Transverse colon (tissue), 4 donors: ENCODE measurements around the gene TNIP3. TPM values are rescaled to one million over a fixed set of nuclear protein-coding genes. Genes with fewer than 3 reads are reported as not detected.

ENCODE experiments used
- DNase-seq: peaks from one replicate; pipeline ENCODE4 v3.0.0-alpha.2; 2019
- H3K27ac ChIP-seq, 4 donors: fragments of 200-600 bp; sonication (generic); 2 replicates each; pipeline ENCODE4 v1.5.1; 2016 to 2018; ENCODE audit warnings: inconsistent platforms in 4 of 4
- H3K27me3 ChIP-seq: fragments of 200-600 bp; sonication (generic); 2 replicates; pipeline ENCODE4 v1.5.1; 2017; ENCODE audit warnings: inconsistent platforms
- H3K36me3 ChIP-seq, 4 donors: fragments of 200-600 bp; sonication (generic); 2 replicates each; pipeline ENCODE4 v1.5.1; 2017 to 2019; ENCODE audit warnings: inconsistent platforms in 4 of 4
- H3K4me1 ChIP-seq, 4 donors: fragments of 200-600 bp; sonication (generic); 2 replicates each; pipeline ENCODE4 v1.5.1; 2017 to 2020; ENCODE audit warnings: inconsistent platforms in 4 of 4
- H3K4me3 ChIP-seq, 4 donors: fragments of 200-600 bp; sonication (generic); 1 replicate in 1 of 4; 2 replicates in 3 of 4; pipeline versions ENCODE4 v1.5.1 to v1.6.1; 2017 to 2019; ENCODE audit warnings: inconsistent platforms in 4 of 4
- H3K9me3 ChIP-seq, 2 donors: fragments of 200-600 bp; sonication (generic); 2 replicates each; pipeline ENCODE4 v1.5.1; 2017 to 2019; ENCODE audit warnings: inconsistent platforms in 2 of 2
- EP300 ChIP-seq: sonication (generic); formaldehyde crosslinking; IDR thresholded peaks from one replicate; pipeline ENCODE4 v1.6.1; 2017; ENCODE audit warnings: antibody characterized with exemption, low read depth
- POLR2A ChIP-seq: fragments of 450-650 bp; IDR thresholded peaks from one replicate; pipeline ENCODE4 v1.6.1; 2016; ENCODE audit warnings: antibody characterized with exemption, mild to moderate bottlenecking, moderate library complexity
- POLR2AphosphoS5 ChIP-seq, 3 donors: sonication (generic); formaldehyde crosslinking; IDR thresholded peaks; one replicate each; pipeline ENCODE4 v1.6.1; 2016; ENCODE audit warnings: antibody characterized with exemption in 3 of 3
- WGBS, 2 donors: methylation state at CpG; one replicate each; pipeline ENCODE4 v1.1.5; 2018; ENCODE audit warnings: low coverage in 1 of 2; 5-methylcytosine and 5-hydroxymethylcytosine counted together
- in situ Hi-C, 4 donors: fragments of 200-750 bp; cut with MboI; loops; one replicate each; pipeline versions ENCODE4 v1.15.0 to v1.15.1; 2017; ENCODE audit warnings: low sequenced_read_pairs in 3 of 4, low pct_ligation_motif_present in 1 of 4, low pct_unique_long_range_greater_than_20kb in 1 of 4
- intact Hi-C: fragments of 100-400 bp; cut with DNase I; formaldehyde crosslinking; loops from one replicate; pipeline ENCODE4 v1.15.1; 2023; ENCODE audit warnings: low total_unique reads
- total RNA-seq, 4 donors: library from RNA; depleted of rRNA; stranded (reverse); fragments of >200 nt; gene quantifications; one replicate each; pipeline ENCODE4 v1.1.0, GENCODE V29; 2016
- TF ChIP-seq, protein P1 (sequence below), 5 experiments: fragments of 200-600 bp in 3 of 5; fragments of 450-650 bp in 2 of 5; sonication (generic) in 3 of 5; IDR thresholded peaks; 1 replicate in 2 of 5; 2 replicates in 3 of 5; pipeline ENCODE4 v1.5.1; 2016 to 2017; ENCODE audit warnings: antibody characterized with exemption in 5 of 5, inconsistent platforms in 3 of 5, mild to moderate bottlenecking in 2 of 5, moderate library complexity in 1 of 5

Gene TNIP3
- total RNA-seq, 4 donors from 2014 or later: 0.41 to 1.8 (median 0.79) TPM; not detected in 1

DNA sequence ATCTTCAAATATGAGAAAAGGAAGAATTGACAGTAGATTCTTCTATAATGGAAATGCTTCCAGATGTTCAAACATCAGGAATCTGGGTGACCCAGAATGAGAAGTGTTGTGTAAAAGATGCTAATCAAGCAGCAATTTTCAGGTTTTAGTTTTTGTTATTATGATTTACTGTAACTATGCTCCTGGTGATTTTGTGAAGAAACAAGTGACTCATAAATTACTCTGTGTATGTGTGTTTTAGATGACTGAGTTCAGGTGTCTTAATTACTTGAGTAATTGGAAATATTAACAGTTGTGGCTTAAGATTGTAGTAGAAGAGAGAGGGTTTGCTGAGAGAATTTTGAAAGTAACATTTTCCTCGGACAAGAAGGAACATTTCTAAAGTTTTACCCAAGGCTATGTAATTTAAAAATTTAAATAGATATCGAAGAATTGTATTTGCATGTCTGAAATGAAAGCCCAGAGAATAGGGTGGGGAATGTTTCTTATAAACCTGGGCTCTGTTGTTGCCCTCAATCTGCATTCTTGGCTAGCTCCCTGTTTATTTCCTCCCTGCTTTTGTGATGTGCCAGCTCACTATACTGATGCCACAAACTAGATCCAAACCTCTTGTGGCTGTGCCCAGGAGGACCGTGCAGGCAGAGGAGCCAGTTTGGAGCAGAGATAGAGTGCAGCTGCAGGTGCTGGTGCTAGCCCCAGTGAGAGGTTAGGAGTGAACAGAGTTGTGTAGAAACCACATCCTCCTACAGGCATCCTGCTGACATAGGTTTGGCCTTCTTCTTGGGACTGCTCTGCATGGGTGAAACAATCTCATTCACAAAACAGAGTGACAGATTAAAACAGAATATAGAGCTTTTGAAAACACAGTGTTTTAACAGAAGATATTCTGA is 25.4 kb upstream of the TNIP3 start:
- DNase-seq: peak; percentile 13
- intact Hi-C loops: no loop called here
- Histone ChIP-seq H3K27me3 (no peaks in the 10 kb centered on the region), H3K9me3 (no peaks in the 10 kb centered on the region), H3K36me3 (no peaks in the 10 kb centered on the region), H3K27ac (no peak overlapping the region), H3K4me1 (peaks cover 0 to 8% (median 0%) of the 10 kb centered on the region in 4 donors), H3K4me3 (no peak overlapping the region)
- 57 to 75% methylated on average over 2 to 3 of the region's 3 CpGs for WGBS, 2 donors
- in situ Hi-C loops: loop anchor here in 2 of 4 donors (5.0 kb wide), 1 partner anchor 63 kb away; no protein-coding TSS in a partner anchor
- TF ChIP-seq, protein P1, sequence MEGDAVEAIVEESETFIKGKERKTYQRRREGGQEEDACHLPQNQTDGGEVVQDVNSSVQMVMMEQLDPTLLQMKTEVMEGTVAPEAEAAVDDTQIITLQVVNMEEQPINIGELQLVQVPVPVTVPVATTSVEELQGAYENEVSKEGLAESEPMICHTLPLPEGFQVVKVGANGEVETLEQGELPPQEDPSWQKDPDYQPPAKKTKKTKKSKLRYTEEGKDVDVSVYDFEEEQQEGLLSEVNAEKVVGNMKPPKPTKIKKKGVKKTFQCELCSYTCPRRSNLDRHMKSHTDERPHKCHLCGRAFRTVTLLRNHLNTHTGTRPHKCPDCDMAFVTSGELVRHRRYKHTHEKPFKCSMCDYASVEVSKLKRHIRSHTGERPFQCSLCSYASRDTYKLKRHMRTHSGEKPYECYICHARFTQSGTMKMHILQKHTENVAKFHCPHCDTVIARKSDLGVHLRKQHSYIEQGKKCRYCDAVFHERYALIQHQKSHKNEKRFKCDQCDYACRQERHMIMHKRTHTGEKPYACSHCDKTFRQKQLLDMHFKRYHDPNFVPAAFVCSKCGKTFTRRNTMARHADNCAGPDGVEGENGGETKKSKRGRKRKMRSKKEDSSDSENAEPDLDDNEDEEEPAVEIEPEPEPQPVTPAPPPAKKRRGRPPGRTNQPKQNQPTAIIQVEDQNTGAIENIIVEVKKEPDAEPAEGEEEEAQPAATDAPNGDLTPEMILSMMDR (IDR thresholded peaks at IDR 0.05): no peak
- no peak for TF ChIP-seq POLR2A

- DNase-seq: no peak
- in situ Hi-C loops: no loop called here
- Histone ChIP-seq H3K27ac (no peak overlapping the region), H3K36me3 (no peaks in the 10 kb centered on the region), H3K9me3 (no peaks in the 10 kb centered on the region), H3K4me3 (no peak overlapping the region), H3K4me1 (peaks cover 0 to 8% (median 2%) of the 10 kb centered on the region in 4 donors), H3K27me3 (no peaks in the 10 kb centered on the region)
- WGBS, 2 donors: 81% methylated on average over 1 of the region's 1 CpG; no CpG with 5 or more reads in 1 of the 2 donors
- intact Hi-C loops: no loop called here
- TF ChIP-seq, protein P1 (IDR thresholded peaks at IDR 0.05): no peak
- no peak for TF ChIP-seq POLR2AphosphoS5 (IDR thresholded peaks at IDR 0.05)
- no peak for TF ChIP-seq EP300
- TF ChIP-seq POLR2A: no peak
Measured at GRCh38 chr4:121187206-121187605, 23.1 kb upstream of the TNIP3 start.

DNA sequence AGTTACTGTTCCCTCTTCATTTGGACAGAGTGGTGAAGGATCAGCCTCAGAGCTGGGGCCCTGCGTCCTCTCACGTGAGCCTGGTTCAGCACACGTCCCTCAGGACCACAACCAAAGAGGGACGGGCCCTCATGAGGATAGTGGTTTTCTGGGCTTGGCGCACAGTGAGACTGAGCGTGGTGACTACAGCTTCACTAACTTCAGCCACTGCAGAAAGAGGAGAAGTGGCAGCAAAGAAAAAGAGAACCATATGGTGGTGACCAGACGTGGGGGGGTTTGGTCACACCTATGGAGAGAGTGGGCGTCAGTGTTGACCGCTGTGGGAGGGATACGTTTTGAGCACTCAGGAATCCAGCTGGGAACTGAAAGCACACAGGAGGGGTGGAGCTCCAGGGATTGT is 21.8 kb upstream of the TNIP3 start:
- no peak overlapping the region for H3K4me3 ChIP-seq
- no peaks in the 10 kb centered on the region for H3K36me3 ChIP-seq
- DNase-seq: no peak
- intact Hi-C loops (no loop called here), in situ Hi-C loops (no loop called here)
- no peaks in the 10 kb centered on the region for H3K27me3 ChIP-seq
- no peak overlapping the region for H3K27ac ChIP-seq
- H3K9me3 ChIP-seq: no peaks in the 10 kb centered on the region
- H3K4me1 ChIP-seq: peaks cover 0 to 14% (median 6%) of the 10 kb centered on the region in 4 donors
- TF ChIP-seq POLR2AphosphoS5 (IDR thresholded peaks at IDR 0.05) (no peak), EP300 (no peak), POLR2A (no peak)
- TF ChIP-seq, protein P1 (IDR thresholded peaks at IDR 0.05): no peak
- 52 to 86% methylated on average over 5 to 10 of the region's 10 CpGs for WGBS, 2 donors

GRCh38 chr4:121183989-121184388 is 19.9 kb upstream of the TNIP3 start:
- DNase-seq: no peak
- Histone ChIP-seq H3K4me3 (no peak overlapping the region), H3K27me3 (no peaks in the 10 kb centered on the region), H3K4me1 (peaks cover 0 to 14% (median 6%) of the 10 kb centered on the region in 4 donors), H3K27ac (no peak overlapping the region), H3K36me3 (no peaks in the 10 kb centered on the region), H3K9me3 (no peaks in the 10 kb centered on the region)
- TF ChIP-seq EP300 (no peak), POLR2AphosphoS5 (IDR thresholded peaks at IDR 0.05) (no peak), POLR2A (no peak)
- TF ChIP-seq, protein P1 (IDR thresholded peaks at IDR 0.05): no peak
- in situ Hi-C loops: no loop called here
- intact Hi-C loops: no loop called here
- WGBS, 2 donors: 98 to 100% methylated on average over 1 of the region's 1 CpG
